ENCODE data around the gene CELSR2.

CELSR2 gene

GRCh38 chr1:109266965-109267364 is 17.6 kb downstream of the CELSR2 start:
- no peak for DNase-seq

GRCh38 chr1:109267743-109268300 is 18.5 kb downstream of the CELSR2 start:
- DNase-seq: no peak

GRCh38 chr1:109268431-109269211 is 19.3 kb downstream of the CELSR2 start:
- no peak for DNase-seq

- DNase-seq: no peak
Observed at GRCh38 chr1:109269212-109269980, 20.1 kb downstream of the CELSR2 start.

- no peak for DNase-seq
Observed at GRCh38 chr1:109269981-109270622, 20.8 kb downstream of the CELSR2 start.

GRCh38 chr1:109270623-109271317 is 21.4 kb downstream of the CELSR2 start:
- DNase-seq: no peak

- DNase-seq: no peak
Observed at GRCh38 chr1:109271458-109271857, 22.1 kb downstream of the CELSR2 start.

GRCh38 chr1:109272021-109272799 is 22.9 kb downstream of the CELSR2 start:
- no peak for DNase-seq

- no peak for DNase-seq
Observed at GRCh38 chr1:109272831-109273547, 23.6 kb downstream of the CELSR2 start.

GRCh38 chr1:109273570-109274288 is 24.4 kb downstream of the CELSR2 start:
- no peak for DNase-seq

GRCh38 chr1:109274533-109275476 is 25.5 kb downstream of the CELSR2 start:
- DNase-seq: no peak

- no peak for DNase-seq
Observed at GRCh38 chr1:109275706-109276345, 26.5 kb downstream of the CELSR2 start.

- DNase-seq: peak; percentile 59
Observed at GRCh38 chr1:109277434-109278204, 28.3 kb downstream of the CELSR2 start.

- no peak for DNase-seq
Observed at GRCh38 chr1:109279615-109280278, 30.4 kb downstream of the CELSR2 start.

- DNase-seq: no peak
Observed at GRCh38 chr1:109280862-109281261, 31.5 kb downstream of the CELSR2 start.

GRCh38 chr1:109281680-109282496 is 32.5 kb downstream of the CELSR2 start:
- no peak for DNase-seq

All from stimulated activated CD4-positive, alpha-beta T cell treated with anti-CD3 and anti-CD28 coated beads, Interleukin-1b, Interleukin-23, amount 100 ng/mL, for 48 hours (primary cell).